Measurements from ENCODE around the gene CDH16.

Gene CDH16

GRCh38 chr16:66927918-66928649, 9.4 kb upstream of the CDH16 start:
- no peak for DNase-seq

GRCh38 chr16:66926961-66927436, 8.3 kb upstream of the CDH16 start:
- DNase-seq = peak; percentile 66

GRCh38 chr16:66926171-66926947, 7.7 kb upstream of the CDH16 start:
- no peak for DNase-seq

- no peak for DNase-seq
Observed at GRCh38 chr16:66925322-66925840, 6.7 kb upstream of the CDH16 start, which contains the start of gene RRAD. RRAD (minus strand) TSS chr16:66925535; CDS start chr16:66925179, 356 bp downstream.

GRCh38 chr16:66924527-66925321, 6.0 kb upstream of the CDH16 start:
- peak; percentile 39 for DNase-seq

- no peak for DNase-seq
Observed at GRCh38 chr16:66923866-66924265, 5.2 kb upstream of the CDH16 start.

GRCh38 chr16:66923247-66923731, 4.6 kb upstream of the CDH16 start:
- no peak for DNase-seq

GRCh38 chr16:66921729-66922450, 3.2 kb upstream of the CDH16 start:
- no peak for DNase-seq

GRCh38 chr16:66920924-66921680, 2.4 kb upstream of the CDH16 start:
- DNase-seq = no peak

- no peak for DNase-seq
Observed at GRCh38 chr16:66920299-66920590, 1.6 kb upstream of the CDH16 start.

- DNase-seq = no peak
Observed at GRCh38 chr16:66919569-66920298, 1.0 kb upstream of the CDH16 start.

GRCh38 chr16:66918355-66918754, 330 bp downstream of the CDH16 start:
- no peak for DNase-seq

- DNase-seq = no peak
Observed at GRCh38 chr16:66917741-66918140, 944 bp downstream of the CDH16 start.

- no peak for DNase-seq
Observed at GRCh38 chr16:66916518-66916917, 2.2 kb downstream of the CDH16 start.

GRCh38 chr16:66915041-66915440, 3.6 kb downstream of the CDH16 start:
- DNase-seq = no peak

- DNase-seq = no peak
Observed at GRCh38 chr16:66914541-66914940, 4.1 kb downstream of the CDH16 start.

GRCh38 chr16:66913711-66914110, 5.0 kb downstream of the CDH16 start:
- DNase-seq = no peak

- no peak for DNase-seq
Observed at GRCh38 chr16:66913081-66913480, 5.6 kb downstream of the CDH16 start.

- DNase-seq = no peak
Observed at GRCh38 chr16:66911801-66912200, 6.9 kb downstream of the CDH16 start.

- DNase-seq = no peak
Observed at GRCh38 chr16:66911112-66911511, 7.6 kb downstream of the CDH16 start.
